C4-2B (cell line): ENCODE data around the gene SERTAD1.

Experiments
- ZFX ChIP-seq: fragments of 450-650 bp; IDR thresholded peaks from 2 replicates; pipeline ENCODE4 v1.6.1; 2017
- TF ChIP-seq, protein P1 (sequence below): fragments of 450-650 bp; conservative IDR thresholded peaks from 2 replicates; pipeline ENCODE4 v1.5.1; 2017; ENCODE audit warnings: mild to moderate bottlenecking

DNA sequence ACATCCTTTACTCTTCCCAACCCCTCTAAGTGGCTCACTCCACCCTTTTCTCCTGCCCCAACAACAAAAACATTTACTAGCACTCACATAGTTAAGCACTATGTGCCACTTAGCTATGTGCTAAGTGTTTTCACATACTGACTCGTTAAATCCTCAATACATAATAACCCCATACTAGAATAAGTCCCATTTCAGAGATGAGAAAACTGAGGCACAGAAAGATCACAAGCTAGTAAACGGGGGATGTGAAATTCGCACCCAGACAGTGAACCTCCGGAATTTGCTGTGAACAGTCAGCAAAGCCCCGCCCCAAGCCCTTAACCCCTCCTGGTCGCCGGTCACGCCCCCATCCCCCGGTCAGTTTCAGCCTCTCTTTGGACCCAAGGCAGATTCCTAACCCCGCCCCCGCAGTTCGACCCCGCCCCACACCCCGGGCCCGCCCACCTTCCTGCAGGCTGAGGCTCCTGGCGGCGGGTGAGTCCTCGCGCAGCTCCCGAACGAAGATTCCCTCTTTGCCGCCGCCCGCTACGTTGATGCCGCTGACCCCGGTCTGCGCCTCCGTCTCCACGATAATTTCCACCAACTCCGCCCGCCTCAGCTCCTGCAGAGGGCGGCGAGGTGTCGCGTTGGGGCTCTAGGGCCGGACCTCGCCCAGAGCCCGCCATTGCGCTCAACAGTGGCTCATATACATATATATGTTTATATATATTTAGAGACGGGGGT lies 22.4 kb downstream of the SERTAD1 start:
- TF ChIP-seq, protein P1, sequence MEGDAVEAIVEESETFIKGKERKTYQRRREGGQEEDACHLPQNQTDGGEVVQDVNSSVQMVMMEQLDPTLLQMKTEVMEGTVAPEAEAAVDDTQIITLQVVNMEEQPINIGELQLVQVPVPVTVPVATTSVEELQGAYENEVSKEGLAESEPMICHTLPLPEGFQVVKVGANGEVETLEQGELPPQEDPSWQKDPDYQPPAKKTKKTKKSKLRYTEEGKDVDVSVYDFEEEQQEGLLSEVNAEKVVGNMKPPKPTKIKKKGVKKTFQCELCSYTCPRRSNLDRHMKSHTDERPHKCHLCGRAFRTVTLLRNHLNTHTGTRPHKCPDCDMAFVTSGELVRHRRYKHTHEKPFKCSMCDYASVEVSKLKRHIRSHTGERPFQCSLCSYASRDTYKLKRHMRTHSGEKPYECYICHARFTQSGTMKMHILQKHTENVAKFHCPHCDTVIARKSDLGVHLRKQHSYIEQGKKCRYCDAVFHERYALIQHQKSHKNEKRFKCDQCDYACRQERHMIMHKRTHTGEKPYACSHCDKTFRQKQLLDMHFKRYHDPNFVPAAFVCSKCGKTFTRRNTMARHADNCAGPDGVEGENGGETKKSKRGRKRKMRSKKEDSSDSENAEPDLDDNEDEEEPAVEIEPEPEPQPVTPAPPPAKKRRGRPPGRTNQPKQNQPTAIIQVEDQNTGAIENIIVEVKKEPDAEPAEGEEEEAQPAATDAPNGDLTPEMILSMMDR, result no peak
- no peak for TF ChIP-seq ZFX
